ENCODE data around the gene TENM4. TPM values are rescaled to one million over a fixed set of nuclear protein-coding genes. Genes with fewer than 3 reads are reported as not detected.

The TENM4 gene
- total RNA-seq, 1 experiment from 2014 or later, result 25.0 TPM

GRCh38 chr11:79371152-79371551, 69.7 kb downstream of the TENM4 start:
- DNase-seq (ENCODE audit: low spot score) (no peak), ATAC-seq (peak; percentile 43)
- H3K36me3 Mint-ChIP-seq, result no peaks in the 10 kb centered on the region
- ChIA-PET POLR2A (no interaction called here), CTCF (interaction anchor here (2.5 kb wide), 1 partner anchor 30 kb away, joined by 11 read pairs; no protein-coding TSS in a partner anchor)
- no peak overlapping the region for H3K4me3 Mint-ChIP-seq
- no peak overlapping the region for H3K27ac Mint-ChIP-seq
- no peaks in the 10 kb centered on the region for H3K9me3 Mint-ChIP-seq
- H3K4me1 Mint-ChIP-seq, result peaks cover 48% of the 10 kb centered on the region
- TF ChIP-seq, protein P1, sequence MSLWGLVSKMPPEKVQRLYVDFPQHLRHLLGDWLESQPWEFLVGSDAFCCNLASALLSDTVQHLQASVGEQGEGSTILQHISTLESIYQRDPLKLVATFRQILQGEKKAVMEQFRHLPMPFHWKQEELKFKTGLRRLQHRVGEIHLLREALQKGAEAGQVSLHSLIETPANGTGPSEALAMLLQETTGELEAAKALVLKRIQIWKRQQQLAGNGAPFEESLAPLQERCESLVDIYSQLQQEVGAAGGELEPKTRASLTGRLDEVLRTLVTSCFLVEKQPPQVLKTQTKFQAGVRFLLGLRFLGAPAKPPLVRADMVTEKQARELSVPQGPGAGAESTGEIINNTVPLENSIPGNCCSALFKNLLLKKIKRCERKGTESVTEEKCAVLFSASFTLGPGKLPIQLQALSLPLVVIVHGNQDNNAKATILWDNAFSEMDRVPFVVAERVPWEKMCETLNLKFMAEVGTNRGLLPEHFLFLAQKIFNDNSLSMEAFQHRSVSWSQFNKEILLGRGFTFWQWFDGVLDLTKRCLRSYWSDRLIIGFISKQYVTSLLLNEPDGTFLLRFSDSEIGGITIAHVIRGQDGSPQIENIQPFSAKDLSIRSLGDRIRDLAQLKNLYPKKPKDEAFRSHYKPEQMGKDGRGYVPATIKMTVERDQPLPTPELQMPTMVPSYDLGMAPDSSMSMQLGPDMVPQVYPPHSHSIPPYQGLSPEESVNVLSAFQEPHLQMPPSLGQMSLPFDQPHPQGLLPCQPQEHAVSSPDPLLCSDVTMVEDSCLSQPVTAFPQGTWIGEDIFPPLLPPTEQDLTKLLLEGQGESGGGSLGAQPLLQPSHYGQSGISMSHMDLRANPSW (CRISPR knock-in tag; conservative IDR thresholded peaks at IDR 0.05; ENCODE audit: low read depth), result no peak
- no peak for TF ChIP-seq SMAD4 (CRISPR knock-in tag; IDR thresholded peaks at IDR 0.05)
- TF ChIP-seq, protein P2, sequence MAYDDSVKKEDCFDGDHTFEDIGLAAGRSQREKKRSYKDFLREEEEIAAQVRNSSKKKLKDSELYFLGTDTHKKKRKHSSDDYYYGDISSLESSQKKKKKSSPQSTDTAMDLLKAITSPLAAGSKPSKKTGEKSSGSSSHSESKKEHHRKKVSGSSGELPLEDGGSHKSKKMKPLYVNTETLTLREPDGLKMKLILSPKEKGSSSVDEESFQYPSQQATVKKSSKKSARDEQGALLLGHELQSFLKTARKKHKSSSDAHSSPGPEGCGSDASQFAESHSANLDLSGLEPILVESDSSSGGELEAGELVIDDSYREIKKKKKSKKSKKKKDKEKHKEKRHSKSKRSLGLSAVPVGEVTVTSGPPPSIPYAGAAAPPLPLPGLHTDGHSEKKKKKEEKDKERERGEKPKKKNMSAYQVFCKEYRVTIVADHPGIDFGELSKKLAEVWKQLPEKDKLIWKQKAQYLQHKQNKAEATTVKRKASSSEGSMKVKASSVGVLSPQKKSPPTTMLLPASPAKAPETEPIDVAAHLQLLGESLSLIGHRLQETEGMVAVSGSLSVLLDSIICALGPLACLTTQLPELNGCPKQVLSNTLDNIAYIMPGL (CRISPR knock-in tag; IDR thresholded peaks at IDR 0.05), result no peak
- TF ChIP-seq NFYB (CRISPR knock-in tag; conservative IDR thresholded peaks at IDR 0.05; ENCODE audit: low read depth), result no peak
- TF ChIP-seq, protein P3, sequence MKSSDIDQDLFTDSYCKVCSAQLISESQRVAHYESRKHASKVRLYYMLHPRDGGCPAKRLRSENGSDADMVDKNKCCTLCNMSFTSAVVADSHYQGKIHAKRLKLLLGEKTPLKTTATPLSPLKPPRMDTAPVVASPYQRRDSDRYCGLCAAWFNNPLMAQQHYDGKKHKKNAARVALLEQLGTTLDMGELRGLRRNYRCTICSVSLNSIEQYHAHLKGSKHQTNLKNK (CRISPR knock-in tag; IDR thresholded peaks at IDR 0.05), result no peak
- TF ChIP-seq E2F5 (CRISPR knock-in tag; IDR thresholded peaks at IDR 0.05), result no peak
- no peaks in the 10 kb centered on the region for H3K27me3 Mint-ChIP-seq (ENCODE audit: low read depth)

DNA sequence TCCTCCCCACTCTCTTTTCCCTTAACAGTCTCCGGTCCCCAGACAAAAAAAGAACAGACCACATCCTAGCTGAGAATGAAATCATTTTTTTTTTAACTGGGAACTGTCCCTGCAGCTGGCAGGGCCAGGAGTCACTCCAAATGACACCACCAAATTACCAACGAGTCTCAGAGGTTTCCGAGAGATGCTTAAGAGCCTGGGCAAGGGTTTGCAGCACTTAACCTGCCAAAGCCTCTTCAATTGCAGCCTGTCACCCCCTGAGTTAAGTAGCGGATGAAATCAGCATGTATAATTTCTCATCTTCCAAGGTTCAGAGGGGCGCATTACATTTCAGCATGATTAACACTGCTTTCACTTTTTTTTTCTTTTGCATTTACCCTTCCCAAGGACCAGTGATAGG, 71.8 kb downstream of the TENM4 start:
- DNase-seq (ENCODE audit: low spot score) (no peak), ATAC-seq (no peak)
- Mint-ChIP-seq H3K4me3 (no peak overlapping the region), H3K36me3 (no peaks in the 10 kb centered on the region), H3K27me3 (ENCODE audit: low read depth) (no peaks in the 10 kb centered on the region), H3K27ac (no peak overlapping the region), H3K4me1 (peaks cover 43% of the 10 kb centered on the region), H3K9me3 (no peaks in the 10 kb centered on the region)
- POLR2A ChIA-PET, result no interaction called here
- CTCF ChIA-PET, result no interaction called here
- TF ChIP-seq CTCF (IDR thresholded peaks at IDR 0.05), result no peak
- no peak for TF ChIP-seq IRF1 (CRISPR knock-in tag; IDR thresholded peaks at IDR 0.05)
- TF ChIP-seq, protein P4, sequence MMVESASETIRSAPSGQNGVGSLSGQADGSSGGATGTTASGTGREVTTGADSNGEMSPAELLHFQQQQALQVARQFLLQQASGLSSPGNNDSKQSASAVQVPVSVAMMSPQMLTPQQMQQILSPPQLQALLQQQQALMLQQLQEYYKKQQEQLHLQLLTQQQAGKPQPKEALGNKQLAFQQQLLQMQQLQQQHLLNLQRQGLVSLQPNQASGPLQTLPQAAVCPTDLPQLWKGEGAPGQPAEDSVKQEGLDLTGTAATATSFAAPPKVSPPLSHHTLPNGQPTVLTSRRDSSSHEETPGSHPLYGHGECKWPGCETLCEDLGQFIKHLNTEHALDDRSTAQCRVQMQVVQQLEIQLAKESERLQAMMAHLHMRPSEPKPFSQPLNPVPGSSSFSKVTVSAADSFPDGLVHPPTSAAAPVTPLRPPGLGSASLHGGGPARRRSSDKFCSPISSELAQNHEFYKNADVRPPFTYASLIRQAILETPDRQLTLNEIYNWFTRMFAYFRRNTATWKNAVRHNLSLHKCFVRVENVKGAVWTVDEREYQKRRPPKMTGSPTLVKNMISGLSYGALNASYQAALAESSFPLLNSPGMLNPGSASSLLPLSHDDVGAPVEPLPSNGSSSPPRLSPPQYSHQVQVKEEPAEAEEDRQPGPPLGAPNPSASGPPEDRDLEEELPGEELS (CRISPR knock-in tag; IDR thresholded peaks at IDR 0.05), result no peak
- no peak for TF ChIP-seq NR2C2 (CRISPR knock-in tag; IDR thresholded peaks at IDR 0.05)
- TF ChIP-seq IRF2 (CRISPR knock-in tag; IDR thresholded peaks at IDR 0.05; ENCODE audit: borderline replicate concordance, low read depth), result no peak
- TF ChIP-seq, protein P5, sequence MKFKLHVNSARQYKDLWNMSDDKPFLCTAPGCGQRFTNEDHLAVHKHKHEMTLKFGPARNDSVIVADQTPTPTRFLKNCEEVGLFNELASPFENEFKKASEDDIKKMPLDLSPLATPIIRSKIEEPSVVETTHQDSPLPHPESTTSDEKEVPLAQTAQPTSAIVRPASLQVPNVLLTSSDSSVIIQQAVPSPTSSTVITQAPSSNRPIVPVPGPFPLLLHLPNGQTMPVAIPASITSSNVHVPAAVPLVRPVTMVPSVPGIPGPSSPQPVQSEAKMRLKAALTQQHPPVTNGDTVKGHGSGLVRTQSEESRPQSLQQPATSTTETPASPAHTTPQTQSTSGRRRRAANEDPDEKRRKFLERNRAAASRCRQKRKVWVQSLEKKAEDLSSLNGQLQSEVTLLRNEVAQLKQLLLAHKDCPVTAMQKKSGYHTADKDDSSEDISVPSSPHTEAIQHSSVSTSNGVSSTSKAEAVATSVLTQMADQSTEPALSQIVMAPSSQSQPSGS (CRISPR knock-in tag; IDR thresholded peaks at IDR 0.05; ENCODE audit: borderline replicate concordance, low read depth), result no peak
- TF ChIP-seq PRRX2 (CRISPR knock-in tag; IDR thresholded peaks at IDR 0.05), result no peak
- no peak for TF ChIP-seq ZNF671 (CRISPR knock-in tag; IDR thresholded peaks at IDR 0.05)
- TF ChIP-seq TP53 (CRISPR knock-in tag; IDR thresholded peaks at IDR 0.05), result no peak
- TF ChIP-seq ZNF263 (CRISPR knock-in tag; IDR thresholded peaks at IDR 0.05; ENCODE audit: low read depth), result no peak
- no peak for TF ChIP-seq NFATC4 (CRISPR knock-in tag; IDR thresholded peaks at IDR 0.05)

All from WTC11 (cell line).